Adrenal gland (tissue), 12 donors: ENCODE results near the gene DPP6. TPM values are rescaled to one million over a fixed set of nuclear protein-coding genes. Genes with fewer than 3 reads are reported as not detected.

Experiments
- DNase-seq, 7 donors: peaks; one replicate each; pipeline ENCODE4 v3.0.0-alpha.2; 2019 to 2020
- H3K27ac ChIP-seq, 5 donors: fragments of 200-600 bp; sonication (generic) in 4 of 5; 1 replicate in 3 of 5; 2 replicates in 2 of 5; pipeline versions ENCODE4 v1.5.1 to v1.8.0; 2016 to 2020; ENCODE audit warnings: mild to moderate bottlenecking in 1 of 5
- H3K27me3 ChIP-seq: fragments of 200-600 bp; 2 replicates; pipeline ENCODE4 v1.8.0; 2021
- H3K36me3 ChIP-seq, 2 donors: fragments of 200-600 bp; replicated peaks in 1 of 2; 1 replicate in 1 of 2; 2 replicates in 1 of 2; pipeline versions ENCODE4 v1.5.1 to v1.8.0; 2018 to 2022
- H3K4me1 ChIP-seq, 2 donors: fragments of 200-600 bp; replicated peaks in 1 of 2; 1 replicate in 1 of 2; 2 replicates in 1 of 2; pipeline versions ENCODE4 v1.5.1 to v1.8.0; 2018 to 2021
- H3K4me3 ChIP-seq, 4 donors: fragments of 200-600 bp; sonication (generic) in 3 of 4; one replicate each; pipeline ENCODE4 v1.5.1; 2016 to 2018
- H3K9me3 ChIP-seq, 3 donors: fragments of 200-600 bp; sonication (generic) in 1 of 3; replicated peaks in 1 of 3; 1 replicate in 2 of 3; 2 replicates in 1 of 3; pipeline versions ENCODE4 v1.5.1 to v1.8.0; 2016 to 2021
- CTCF ChIP-seq, 6 experiments: fragments of 450-650 bp in 4 of 6; fragments of 200-600 bp in 2 of 6; sonication (generic) in 1 of 6; IDR thresholded peaks; 1 replicate in 5 of 6; 2 replicates in 1 of 6; pipeline versions ENCODE4 v1.5.1 to v1.8.0; 2016 to 2021; ENCODE audit warnings: antibody characterized with exemption in 6 of 6, mild to moderate bottlenecking in 2 of 6, moderate library complexity in 1 of 6
- POLR2A ChIP-seq, 2 donors: fragments of 450-650 bp; IDR thresholded peaks; one replicate each; pipeline ENCODE4 v1.6.1; 2017; ENCODE audit warnings: antibody characterized with exemption in 2 of 2, mild to moderate bottlenecking in 2 of 2, moderate library complexity in 1 of 2
- WGBS, 4 donors: extraction: QIAGEN DNeasy Blood & Tissue Kit in 2 of 4; methylation state at CpG; one replicate each; pipeline versions ENCODE4 v1.1.5 to v1.1.7; 2013 to 2017; 5-methylcytosine and 5-hydroxymethylcytosine counted together
- intact Hi-C, 2 donors: fragments of 100-400 bp; cut with DNase I; formaldehyde crosslinking; loops; one replicate each; pipeline versions ENCODE4 v1.14.1 to v1.15.0; 2022 to 2023
- polyA plus RNA-seq, 3 donors: library from polyadenylated mRNA; stranded (reverse); fragments of 200-250 nt in 2 of 3; fragments of 350-450 nt in 1 of 3; fragmentation: Illumina TruSeq in 1 of 3; extraction: RNeasy Lipid Tissue Mini Kit (QIAGEN cat#74804) in 1 of 3; gene quantifications; one replicate each; pipeline ENCODE4 v1.2.3, GENCODE V29; 2013 to 2014
- total RNA-seq, 9 donors: library from RNA; depleted of rRNA in 4 of 9; stranded (reverse); fragments of >200 nt in 4 of 9; fragments of 120-200 nt in 1 of 9; fragmentation: NEBNext Ultra II Directional in 1 of 9; extraction: Animal tissue kit (Norgen Biotek cat#: 25700) in 1 of 9; gene quantifications; one replicate each; pipeline versions ENCODE4 v1.1.0 to v1.2.4, GENCODE V29; 2013 to 2023
- donor health status: healthy with polysubstance abuse.
- donor health status: Bipolar disorder and iron deficiency.
- donor health status: DM: yes; HTN: yes; CAD: no.
- donor health status: DM: no; HTN: no; CAD: no.
- donor health status: DM: no; HTN: no; CAD: no.
- donor health status: DM: yes; HTN: yes; CAD: no.

The DPP6 gene
- total and polyA plus RNA-seq, 12 donors, result 0.39 to 13.1 (median 5.1) TPM

- H3K4me1 ChIP-seq, result no peaks in the 10 kb centered on the region
- H3K4me3 ChIP-seq, result no peak overlapping the region
- H3K27ac ChIP-seq, result no peak overlapping the region
- no peaks in the 10 kb centered on the region for H3K27me3 ChIP-seq
- no peak for TF ChIP-seq POLR2A (IDR thresholded peaks at IDR 0.05)
- no peak for TF ChIP-seq CTCF (IDR thresholded peaks at IDR 0.05)
- WGBS, 4 donors, result 73 to 79% (median 75%) methylated on average over 5 to 9 of the region's 9 CpGs
- no peaks in the 10 kb centered on the region for H3K36me3 ChIP-seq
- no peaks in the 10 kb centered on the region for H3K9me3 ChIP-seq
- no peak for DNase-seq
- intact Hi-C loops, result no loop called here
These were observed 834.4 kb downstream of the DPP6 start for GRCh38 chr7:154886591-154886990.

GRCh38 chr7:154888690-154889089, 836.5 kb downstream of the DPP6 start:
- Histone ChIP-seq H3K4me1 (no peaks in the 10 kb centered on the region), H3K9me3 (no peaks in the 10 kb centered on the region), H3K27ac (no peak overlapping the region), H3K4me3 (no peak overlapping the region), H3K27me3 (no peaks in the 10 kb centered on the region), H3K36me3 (no peaks in the 10 kb centered on the region)
- intact Hi-C loops, result no loop called here
- TF ChIP-seq POLR2A (IDR thresholded peaks at IDR 0.05) (no peak), CTCF (IDR thresholded peaks at IDR 0.05) (no peak)
- DNase-seq, result no peak
- 60 to 69% (median 64%) methylated on average over 3 of the region's 3 CpGs for whole genome bisulfite sequencing, 4 donors

- Histone ChIP-seq H3K27ac (no peak overlapping the region), H3K9me3 (no peaks in the 10 kb centered on the region), H3K4me3 (no peak overlapping the region), H3K27me3 (no peaks in the 10 kb centered on the region), H3K36me3 (no peaks in the 10 kb centered on the region), H3K4me1 (no peaks in the 10 kb centered on the region)
- 31 to 72% (median 43%) methylated on average over 9 to 28 of the region's 28 CpGs for WGBS, 4 donors
- no peak for DNase-seq
- TF ChIP-seq CTCF (IDR thresholded peaks at IDR 0.05) (no peak), POLR2A (IDR thresholded peaks at IDR 0.05) (no peak)
- intact Hi-C loops, result no loop called here
These were observed 840.3 kb downstream of the DPP6 start for GRCh38 chr7:154892459-154892858.

- WGBS, 4 donors, result 86 to 94% (median 91%) methylated on average over 10 to 11 of the region's 11 CpGs
- no peak for DNase-seq
- Histone ChIP-seq H3K9me3 (no peaks in the 10 kb centered on the region), H3K36me3 (no peaks in the 10 kb centered on the region), H3K4me1 (no peaks in the 10 kb centered on the region), H3K27ac (no peak overlapping the region), H3K27me3 (no peaks in the 10 kb centered on the region), H3K4me3 (no peak overlapping the region)
- intact Hi-C loops, result no loop called here
- no peak for TF ChIP-seq CTCF (IDR thresholded peaks at IDR 0.05)
- TF ChIP-seq POLR2A (IDR thresholded peaks at IDR 0.05), result no peak
These were observed 843.9 kb downstream of the DPP6 start for GRCh38 chr7:154896076-154896475.
